ENCODE measurements around the gene MAML2.

DNA sequence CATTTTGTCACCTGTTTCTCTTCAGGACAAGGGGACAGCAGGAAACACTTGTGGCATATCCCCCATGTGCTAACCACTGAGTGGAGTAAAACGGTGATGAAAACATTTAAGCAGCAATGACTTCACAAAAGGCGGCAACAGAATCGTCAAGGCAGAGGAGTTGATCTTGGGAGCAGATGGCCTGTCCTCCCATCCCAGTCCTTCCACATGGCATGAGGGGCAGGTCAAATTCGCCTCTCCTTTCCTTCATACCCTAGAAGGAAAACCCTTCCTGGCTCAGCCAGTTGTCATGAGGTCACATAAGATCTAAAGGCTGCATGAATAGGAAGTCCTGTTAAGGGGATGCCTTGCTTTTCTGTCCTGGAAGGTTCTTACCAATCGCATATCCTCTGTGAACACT is 169.1 kb downstream of the MAML2 start:
- TF ChIP-seq, protein P1, sequence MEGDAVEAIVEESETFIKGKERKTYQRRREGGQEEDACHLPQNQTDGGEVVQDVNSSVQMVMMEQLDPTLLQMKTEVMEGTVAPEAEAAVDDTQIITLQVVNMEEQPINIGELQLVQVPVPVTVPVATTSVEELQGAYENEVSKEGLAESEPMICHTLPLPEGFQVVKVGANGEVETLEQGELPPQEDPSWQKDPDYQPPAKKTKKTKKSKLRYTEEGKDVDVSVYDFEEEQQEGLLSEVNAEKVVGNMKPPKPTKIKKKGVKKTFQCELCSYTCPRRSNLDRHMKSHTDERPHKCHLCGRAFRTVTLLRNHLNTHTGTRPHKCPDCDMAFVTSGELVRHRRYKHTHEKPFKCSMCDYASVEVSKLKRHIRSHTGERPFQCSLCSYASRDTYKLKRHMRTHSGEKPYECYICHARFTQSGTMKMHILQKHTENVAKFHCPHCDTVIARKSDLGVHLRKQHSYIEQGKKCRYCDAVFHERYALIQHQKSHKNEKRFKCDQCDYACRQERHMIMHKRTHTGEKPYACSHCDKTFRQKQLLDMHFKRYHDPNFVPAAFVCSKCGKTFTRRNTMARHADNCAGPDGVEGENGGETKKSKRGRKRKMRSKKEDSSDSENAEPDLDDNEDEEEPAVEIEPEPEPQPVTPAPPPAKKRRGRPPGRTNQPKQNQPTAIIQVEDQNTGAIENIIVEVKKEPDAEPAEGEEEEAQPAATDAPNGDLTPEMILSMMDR (IDR thresholded peaks at IDR 0.05), result no peak
- TF ChIP-seq POLR2A (IDR thresholded peaks at IDR 0.05), result no peak
